MM.1S (cell line): ENCODE measurements around the gene PSMC3.

Experiments
- EZH2phosphoT487 ChIP-seq: fragments of 300-600 bp; sonication (generic); IDR thresholded peaks from 2 replicates; pipeline ENCODE4 v1.6.1; 2018; ENCODE audit warnings: antibody characterized with exemption, low read length
- TF ChIP-seq, protein P1 (sequence below): fragments of 300-600 bp; sonication (generic); IDR thresholded peaks from 2 replicates; pipeline ENCODE4 v1.5.1; 2016; ENCODE audit warnings: antibody characterized with exemption, low read length, mixed read lengths

DNA sequence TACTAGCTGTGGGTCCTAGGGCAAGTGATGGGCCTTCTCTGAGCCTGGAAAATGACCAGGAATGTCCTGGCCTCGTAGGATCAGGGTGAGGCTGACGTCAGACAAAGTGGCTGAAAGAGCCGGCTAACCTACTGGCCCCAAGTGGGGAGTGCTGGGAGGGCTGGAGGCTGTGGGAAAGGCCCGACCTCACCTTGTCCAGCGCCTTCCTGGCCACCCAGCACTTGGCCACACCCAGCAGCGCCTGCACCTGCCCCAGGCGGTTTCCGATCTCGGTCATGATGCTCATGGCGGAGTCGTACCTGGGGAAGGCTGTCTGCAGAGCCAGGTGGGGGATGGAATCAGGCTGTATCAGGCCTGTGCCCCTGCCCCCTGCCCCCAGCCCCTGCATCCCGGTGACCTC lies 15.2 kb upstream of the PSMC3 start:
- TF ChIP-seq, protein P1, sequence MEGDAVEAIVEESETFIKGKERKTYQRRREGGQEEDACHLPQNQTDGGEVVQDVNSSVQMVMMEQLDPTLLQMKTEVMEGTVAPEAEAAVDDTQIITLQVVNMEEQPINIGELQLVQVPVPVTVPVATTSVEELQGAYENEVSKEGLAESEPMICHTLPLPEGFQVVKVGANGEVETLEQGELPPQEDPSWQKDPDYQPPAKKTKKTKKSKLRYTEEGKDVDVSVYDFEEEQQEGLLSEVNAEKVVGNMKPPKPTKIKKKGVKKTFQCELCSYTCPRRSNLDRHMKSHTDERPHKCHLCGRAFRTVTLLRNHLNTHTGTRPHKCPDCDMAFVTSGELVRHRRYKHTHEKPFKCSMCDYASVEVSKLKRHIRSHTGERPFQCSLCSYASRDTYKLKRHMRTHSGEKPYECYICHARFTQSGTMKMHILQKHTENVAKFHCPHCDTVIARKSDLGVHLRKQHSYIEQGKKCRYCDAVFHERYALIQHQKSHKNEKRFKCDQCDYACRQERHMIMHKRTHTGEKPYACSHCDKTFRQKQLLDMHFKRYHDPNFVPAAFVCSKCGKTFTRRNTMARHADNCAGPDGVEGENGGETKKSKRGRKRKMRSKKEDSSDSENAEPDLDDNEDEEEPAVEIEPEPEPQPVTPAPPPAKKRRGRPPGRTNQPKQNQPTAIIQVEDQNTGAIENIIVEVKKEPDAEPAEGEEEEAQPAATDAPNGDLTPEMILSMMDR: no peak
- no peak for TF ChIP-seq EZH2phosphoT487
